Ammon's horn (tissue), 1 donor: ENCODE measurements around the gene UGT3A2.

Experiments used
- DNase-seq: peaks from one replicate; pipeline ENCODE4 v3.0.0-alpha.2; 2016; ENCODE audit warnings: low spot score

The UGT3A2 gene, protein sequence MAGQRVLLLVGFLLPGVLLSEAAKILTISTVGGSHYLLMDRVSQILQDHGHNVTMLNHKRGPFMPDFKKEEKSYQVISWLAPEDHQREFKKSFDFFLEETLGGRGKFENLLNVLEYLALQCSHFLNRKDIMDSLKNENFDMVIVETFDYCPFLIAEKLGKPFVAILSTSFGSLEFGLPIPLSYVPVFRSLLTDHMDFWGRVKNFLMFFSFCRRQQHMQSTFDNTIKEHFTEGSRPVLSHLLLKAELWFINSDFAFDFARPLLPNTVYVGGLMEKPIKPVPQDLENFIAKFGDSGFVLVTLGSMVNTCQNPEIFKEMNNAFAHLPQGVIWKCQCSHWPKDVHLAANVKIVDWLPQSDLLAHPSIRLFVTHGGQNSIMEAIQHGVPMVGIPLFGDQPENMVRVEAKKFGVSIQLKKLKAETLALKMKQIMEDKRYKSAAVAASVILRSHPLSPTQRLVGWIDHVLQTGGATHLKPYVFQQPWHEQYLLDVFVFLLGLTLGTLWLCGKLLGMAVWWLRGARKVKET

DNA sequence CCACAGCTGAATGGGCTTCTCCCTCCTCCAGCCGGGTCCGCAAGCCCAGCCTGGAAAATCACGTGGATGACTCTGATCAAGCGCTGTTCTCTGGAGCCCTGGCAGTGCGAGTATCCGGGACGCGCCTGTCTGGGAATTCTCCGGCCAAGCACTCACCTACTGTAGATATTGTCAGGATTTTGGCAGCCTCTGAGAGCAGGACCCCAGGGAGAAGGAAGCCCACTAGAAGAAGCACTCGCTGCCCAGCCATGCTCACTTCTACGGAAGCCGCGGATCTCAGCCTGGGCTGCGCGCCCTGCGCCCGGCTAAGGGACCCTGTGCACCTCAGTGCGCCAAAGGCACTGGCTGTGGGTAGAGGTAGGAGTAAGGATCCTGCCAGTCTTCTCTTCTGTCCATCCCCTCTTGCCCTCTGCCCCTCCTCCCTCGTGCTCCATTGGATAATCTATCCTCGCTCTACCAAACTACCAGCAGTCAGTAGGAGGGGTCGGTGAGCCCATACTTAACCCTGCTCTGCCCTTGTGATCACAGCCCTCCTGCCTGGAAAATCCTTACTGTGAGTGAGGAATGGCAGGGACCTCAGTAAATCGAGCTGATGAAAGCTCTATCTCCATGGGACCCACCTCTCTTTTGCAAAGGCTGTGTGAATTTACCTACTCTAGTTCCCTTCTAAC, at the start of gene UGT3A2:
Gene UGT3A2, minus strand, starts transcription at position 343 of the 671 bp plus-strand sequence. Its CDS starts 93 bp downstream, at position 250.
- no peak for DNase-seq

DNA sequence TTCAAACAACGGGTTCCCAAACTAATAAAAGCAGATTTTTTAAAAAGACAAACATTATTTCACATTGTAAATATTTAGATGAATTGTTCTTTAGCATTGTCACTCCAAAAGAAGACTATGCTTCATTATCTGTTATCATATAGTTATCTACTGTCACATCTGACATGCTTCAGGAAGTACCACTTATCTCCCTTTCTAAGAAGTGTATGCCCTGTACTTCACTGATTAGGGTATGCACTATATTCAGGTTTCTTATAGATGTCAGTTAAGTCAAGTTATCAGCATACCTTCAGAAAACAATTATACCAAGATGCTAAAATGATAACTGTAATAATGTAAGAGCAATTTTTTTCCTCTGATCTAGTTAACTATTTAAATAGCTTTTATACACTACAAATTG, 44.6 kb upstream of the UGT3A2 start:
- DNase-seq: no peak

DNA sequence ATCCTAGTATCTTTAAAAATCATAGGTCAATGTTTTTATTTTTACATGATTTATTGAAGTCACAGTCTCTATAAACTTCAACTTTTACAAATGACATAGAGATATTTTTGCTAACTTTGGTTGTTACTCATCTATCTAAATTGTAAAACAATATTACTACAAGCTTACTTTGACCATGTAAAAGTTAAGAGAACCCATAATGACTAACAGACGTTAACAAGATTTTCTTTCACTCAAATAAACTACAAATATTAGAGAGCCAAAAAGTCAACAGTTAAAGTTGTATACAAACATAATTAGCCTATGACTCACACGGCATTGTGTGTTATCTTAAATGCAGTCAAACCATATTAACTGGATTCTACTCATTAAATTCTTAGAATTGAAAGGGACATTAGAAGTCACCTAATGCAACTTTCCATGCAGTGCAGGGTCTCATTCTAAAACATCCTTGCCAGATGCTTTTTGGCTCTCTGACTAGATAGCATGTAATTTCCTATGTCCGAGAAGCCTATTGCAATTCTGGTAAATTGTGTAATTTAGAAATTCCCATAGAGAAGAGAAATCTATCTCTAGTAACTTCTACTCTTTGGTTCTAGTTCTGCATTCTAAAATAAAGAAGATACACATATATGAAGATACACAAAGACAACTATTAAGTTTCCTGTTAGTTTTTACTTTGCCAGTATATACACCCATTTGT, 42.2 kb upstream of the UGT3A2 start:
- no peak for DNase-seq

DNA sequence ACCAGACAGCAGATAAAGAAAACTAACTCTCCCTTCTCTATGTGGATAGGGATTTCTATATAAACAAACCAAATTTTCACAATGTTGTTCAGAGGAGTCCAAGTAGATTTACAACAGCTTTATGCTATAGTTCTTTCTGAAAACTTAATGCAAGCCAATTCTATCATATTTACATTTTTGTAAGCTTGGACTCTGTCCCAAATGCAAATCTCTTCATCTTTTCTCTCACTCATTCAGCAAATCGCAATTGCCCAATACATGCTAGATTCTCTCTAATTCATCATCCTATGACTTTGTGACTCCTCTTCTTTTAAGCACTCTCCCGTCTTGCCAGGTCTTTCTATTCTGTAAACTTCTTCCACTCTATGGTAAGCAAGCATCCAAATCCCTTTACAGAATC, 39.1 kb upstream of the UGT3A2 start:
- no peak for DNase-seq

DNA sequence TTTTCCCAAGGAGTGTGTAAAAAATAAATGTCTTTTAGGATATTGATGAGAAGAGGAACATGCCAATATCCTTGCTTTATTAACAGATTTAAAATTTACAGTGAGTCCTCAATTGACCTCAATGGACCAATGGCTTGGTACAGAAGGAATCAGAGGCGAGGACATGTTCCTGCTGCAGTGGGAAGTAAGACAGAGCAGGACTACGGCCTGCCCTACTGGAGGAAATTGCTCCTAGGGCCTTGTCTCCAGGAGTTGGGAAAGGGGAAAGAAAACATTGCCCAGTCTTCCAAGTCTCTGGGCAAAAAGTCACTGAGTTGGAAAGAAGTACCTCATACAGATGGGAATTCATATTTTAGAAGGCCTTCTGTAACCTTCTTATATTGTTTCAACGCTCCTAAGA, 33.1 kb upstream of the UGT3A2 start:
- no peak for DNase-seq

DNA sequence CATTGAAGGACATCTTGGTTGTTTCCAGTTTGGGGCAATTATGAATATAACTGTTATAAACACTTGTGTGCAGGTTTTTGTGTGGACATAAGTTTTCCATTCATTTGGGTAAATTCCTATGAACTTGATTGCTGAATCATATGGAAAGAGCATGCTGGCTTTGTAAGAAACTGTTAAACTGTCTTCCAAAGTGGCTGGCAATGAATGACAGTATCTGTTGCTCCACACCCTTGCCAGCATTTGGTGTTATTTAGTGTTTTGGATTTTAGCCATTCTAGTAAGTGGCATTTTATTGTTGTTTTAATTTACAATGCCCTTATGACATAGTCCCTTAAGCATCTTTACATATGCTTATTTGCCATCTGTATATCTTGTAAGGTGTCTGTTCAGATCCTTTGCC, 29.8 kb upstream of the UGT3A2 start:
- DNase-seq: no peak

DNA sequence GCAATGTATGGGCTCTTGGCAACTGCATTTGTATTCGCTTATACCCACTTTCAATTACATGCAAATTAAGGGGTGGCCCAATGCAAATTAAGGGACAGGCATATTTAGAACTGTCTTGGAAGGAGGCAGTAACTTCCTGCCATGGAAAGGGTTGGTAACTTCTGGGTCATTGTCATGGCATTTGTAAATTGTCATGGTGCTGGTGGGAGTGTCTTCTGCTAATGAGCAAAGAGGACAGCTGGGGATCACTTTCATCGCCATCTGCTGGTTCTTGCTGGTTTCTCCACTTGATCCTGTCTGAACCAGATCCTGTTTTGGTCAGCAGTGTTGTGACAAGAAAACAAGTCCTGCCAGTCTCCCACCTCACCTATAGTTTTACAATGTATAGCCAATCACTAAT, 23.3 kb upstream of the UGT3A2 start:
- DNase-seq: no peak

DNA sequence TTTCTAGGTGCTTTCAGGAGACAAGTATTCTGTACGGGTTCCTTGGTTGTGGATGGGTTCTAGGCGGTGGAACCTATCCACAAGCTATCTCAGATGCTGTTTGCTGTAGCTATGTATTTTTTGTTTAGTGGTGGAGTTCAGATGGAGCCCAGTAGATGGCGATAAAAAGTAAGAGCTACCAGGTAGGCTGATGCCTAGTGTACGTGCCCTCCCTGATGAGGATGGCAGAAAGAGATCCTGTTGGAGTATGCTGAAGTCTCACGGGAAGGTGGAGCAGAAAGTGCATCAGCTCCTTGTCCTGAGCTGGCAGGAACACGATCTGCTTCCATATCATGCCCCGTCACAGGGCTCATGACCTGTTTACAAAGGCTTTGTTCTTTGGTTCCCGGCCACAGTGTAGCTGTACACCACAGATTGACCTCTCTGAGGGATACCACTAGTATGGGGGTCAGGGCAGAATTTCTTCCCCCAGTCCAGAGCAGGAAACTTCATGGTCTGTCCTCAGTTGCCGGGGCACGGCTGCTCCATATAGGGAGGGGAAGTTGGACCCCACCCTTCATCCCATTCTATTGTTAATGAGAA, 12.6 kb upstream of the UGT3A2 start:
- DNase-seq: peak; percentile 62

DNA sequence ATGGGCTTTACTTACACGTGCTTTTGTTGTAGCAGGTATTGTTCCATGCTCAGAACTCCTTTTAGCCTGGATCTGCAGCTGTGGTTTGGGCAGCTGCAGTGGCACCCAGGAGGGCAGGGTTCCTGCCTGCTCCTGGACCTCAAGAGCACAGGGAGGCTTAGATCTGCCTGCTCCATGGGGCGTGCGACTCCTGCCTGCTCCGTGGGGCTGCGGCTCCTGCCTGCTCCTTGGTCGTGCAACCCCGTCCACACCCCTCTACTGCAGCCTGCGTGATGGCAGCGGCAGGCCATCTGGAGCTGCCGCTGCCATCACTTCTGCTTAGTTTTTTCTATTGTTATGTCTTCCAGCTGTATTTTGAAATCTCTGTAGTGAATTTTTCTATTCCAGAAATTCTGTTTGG, 11.7 kb upstream of the UGT3A2 start:
- DNase-seq: no peak

DNA sequence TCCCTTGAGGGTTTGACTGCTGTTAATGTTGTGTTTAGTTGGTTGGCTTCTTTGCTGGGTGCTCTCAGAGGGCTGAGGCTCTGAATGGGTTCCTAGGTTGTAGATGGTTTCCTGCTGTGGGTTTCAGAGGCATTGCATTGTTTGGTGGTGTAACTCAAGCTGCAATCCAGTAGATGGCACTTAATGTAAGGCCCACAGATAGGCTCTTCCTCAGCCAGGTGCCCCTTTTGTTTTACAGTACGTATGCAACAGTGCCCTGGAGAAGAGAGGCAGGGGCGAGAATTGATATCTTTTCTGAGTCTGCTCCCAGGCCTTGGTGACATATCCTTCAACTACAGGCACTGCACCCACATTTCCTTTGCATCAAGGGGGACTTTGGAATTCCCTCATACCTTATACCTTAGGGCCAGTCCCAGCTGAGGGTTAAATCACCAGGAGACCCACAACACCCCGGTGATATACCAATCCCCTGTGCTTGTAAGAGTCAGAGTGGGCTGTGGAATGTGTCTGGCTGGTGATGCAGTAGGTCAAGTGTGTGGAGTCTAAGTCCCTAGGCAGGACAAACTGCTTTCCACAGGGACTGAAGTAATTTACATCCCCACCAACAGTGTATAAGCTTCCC, 7.0 kb upstream of the UGT3A2 start:
- no peak for DNase-seq

DNA sequence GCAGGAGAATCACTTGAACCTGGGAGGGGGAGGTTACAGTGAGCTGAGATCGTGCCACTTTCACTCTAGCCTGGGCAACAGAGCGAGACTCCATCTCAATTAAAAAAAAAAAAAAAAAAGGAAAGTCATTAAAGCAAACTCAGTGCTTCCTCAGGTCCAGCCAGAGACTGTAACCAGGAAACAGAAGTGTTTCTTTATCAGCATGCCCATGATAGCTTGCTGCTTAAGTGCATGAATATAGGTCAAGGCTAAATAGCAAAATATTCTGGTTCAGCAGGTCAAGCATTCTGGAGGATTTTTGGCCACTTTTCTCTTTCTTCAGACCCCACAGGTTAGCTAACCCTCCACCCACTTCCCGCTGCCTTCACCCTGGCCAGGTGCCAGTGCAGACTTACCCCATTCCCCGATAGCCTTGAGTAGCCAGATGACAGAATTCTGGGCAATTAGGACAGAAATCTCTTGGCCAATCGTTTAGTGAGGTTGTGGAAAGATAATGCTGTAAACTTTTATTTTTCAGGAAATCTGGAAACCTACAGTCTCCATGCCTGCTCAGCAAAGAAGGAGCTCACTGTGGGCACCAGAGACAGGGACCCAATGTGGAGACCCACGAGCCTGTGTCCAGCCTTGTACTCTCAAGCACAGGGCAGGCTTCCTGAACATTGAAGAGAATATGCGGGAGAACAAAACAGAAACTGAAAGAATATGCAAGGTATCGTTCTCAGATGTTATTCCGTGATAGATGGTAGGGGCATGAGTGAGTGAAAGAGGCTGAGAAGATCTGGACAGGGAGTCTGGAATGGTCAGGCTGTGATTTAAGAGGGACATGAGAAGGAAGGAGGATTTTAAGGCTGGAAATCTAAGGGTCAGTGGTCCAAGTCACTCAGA, 4.2 kb upstream of the UGT3A2 start:
- no peak for DNase-seq

DNA sequence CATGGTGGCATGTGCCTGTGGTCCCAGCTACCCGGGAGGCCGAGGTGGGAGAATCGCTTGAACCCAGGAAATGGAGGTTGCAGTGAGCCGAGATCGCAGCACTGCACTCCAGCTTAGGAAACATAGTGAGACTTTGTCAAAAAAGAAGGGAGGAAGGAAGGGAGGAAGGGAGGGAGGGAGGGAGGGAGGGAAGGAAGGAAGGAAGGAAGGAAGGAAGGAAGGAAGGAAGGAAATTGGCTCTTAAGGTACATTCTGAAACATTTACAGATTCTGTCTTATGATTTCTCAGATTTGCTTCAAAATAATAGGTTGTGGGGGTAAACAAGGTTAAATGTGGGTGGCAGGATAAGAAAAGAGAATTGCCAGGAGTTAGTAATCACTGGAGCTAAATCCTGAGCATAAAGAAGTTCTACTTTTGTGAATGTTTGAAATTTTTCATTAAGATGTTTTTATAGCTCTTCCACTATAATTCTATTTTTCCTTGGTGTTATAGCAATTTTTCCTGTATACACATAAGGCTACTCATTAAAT, 2.1 kb upstream of the UGT3A2 start:
- DNase-seq: no peak

DNA sequence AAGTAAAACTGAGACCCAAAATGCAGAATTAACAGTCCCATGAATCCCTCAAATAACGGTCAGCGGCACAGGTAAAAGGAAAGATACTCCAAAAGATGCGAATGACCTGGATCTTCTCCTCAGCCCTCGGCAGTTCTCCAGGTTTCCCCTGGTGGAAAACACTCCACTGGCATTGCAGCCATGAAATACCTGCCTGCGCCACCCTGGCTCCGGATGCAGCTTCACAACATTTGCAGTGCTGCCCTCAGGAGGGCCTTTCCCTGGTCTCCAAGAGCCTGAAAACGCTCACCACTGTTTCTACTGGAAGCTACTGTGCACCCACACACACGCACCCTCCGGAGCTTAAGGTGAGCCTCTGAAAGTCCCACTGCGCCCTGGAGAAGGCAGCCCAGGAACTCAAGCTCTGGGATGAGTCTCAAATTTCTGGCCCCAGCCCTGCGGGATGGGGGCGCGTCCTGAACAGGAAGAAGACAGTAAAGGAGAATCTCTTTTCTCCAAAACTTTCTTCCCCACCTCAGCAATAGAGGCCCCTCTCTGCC, 612 bp downstream of the UGT3A2 start:
- DNase-seq: no peak

DNA sequence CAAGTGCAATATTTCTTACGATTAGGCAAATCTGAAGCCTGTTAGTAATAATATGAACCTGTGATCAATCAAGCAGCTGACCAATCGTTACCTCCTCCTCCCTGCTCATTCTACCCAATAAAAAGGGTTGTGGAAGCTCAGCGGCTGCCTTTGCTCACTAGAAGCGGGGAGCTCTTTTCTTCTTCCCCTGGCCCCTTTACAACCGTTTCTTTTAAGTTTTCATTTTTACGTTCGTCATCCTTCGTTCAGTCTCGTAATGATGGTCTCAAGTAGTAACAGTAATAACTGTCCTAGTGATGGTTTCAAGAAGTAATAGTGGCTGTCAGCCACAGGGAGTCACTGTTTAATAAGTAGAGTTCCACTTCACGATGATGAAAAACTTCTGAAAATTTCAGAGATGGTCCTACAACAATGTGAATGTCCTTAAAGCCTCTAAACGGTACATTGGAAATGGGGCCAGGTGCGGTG, 6.2 kb downstream of the UGT3A2 start:
- no peak for DNase-seq

DNA sequence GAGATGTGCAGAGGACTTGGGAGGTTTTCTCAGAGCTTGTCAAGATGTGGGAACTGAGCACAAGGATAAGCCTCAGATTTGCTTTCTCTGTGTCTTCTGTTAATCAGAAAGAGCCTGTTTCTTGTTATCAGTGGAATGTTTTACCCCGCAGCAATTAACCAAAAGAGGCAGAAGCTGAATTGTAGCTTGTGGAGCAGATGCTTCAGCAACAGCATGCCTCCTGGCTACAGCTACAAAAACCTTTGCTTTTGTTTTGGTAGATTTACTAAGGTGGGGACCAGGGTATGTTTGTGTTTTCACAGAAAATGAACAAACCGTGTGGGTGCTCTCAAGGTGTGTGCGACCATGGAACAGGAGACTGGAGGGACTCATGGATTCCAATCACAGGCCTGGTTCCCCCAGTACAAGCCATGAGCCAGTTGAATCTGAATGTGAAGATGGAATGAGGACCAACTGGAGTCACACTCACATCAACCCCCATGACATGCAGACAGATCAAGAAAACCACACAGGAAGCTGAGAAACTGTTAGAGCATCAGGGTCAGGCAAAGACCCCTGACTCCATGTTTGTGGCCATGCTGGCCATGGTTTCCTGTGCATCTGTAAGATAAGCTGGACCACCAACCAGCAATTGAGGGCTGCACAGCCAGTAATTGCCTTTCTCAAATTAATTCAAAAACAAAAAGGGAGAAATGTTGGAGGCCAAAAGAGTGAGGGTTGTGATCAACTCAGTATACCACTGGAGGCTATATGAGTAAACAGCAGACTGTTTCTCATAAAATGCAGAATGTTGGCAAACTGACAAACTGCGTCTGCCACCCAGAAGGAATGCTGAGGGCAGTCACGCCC, 6.9 kb downstream of the UGT3A2 start:
- no peak for DNase-seq

DNA sequence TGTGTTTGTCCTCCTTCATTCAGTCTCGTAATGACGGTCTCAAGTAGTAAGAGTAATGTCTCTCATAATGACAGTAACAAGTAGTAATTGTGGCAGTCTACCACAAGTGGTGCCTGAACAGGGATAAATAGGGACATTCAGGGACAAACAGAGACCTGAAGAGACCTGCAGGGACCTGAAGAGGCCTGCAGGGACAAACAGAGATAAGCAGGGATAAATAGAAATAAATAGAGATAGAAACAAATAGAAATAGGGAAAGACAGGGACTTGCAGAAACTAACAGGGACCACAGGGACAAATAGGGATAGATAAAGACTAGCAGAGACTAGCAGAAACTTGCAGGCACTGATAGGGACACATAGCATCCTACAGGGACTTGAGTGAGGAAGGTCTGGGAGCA, 7.9 kb downstream of the UGT3A2 start:
- no peak for DNase-seq

DNA sequence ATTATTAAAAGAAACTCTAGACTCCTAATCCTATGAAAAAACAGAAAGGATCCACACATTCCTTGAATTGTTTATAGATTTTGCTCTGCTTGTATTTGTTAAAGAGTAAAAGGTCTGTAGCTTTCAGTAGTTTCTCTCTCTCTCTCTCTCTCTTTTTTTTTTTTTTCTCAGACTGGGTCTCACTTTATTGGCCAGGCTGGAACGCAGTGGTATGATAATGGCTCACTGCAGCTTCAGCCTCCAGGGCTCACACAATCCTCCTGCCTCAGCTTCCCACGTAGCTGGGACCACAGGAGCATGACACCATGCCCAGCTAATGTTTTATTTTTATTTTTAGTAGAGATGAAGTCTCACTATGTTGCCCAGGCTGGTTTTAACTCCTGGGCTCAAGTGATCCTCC, 9.3 kb downstream of the UGT3A2 start:
- no peak for DNase-seq

DNA sequence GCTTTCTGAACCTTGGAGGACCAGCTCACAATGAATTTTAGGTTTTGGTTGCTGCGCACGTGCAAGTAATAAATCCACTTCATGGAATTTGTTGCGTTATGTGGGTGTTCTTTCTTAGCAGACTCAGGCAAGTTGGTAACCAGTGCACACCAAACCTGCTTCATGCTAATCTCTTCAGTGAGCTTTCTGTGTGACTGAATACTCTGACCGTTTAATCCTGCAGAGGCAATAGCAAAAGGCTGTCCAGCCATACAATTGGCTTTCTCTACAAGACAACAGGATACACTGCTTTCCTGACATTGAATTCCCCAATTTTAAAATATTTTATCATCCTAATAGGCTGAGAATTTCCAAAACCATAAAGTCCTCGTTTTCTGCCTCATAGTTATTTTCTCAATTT, 10.3 kb downstream of the UGT3A2 start:
- no peak for DNase-seq

DNA sequence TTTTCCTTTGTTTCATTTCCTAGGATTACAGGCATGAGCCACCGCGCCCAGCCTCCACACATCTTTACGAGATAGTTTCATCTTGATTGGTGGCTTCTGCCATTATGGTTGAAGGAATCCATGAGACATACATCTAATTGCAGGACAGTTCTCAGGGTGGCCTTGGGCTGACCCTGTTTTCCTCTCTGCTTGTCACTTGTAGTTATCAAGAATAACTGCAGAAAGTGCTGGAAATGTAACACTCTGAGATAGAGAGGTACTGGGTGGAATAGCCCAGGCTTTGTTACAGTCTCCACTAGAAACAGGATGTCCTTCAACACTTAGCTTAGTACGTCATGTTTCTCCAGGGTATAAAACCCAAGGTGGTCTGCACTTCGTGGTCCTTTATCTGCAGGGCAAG, 10.7 kb downstream of the UGT3A2 start:
- DNase-seq: no peak
